Fibroblast of upper back skin (primary cell): ENCODE results near the gene OBSCN.
"Not testable (repeated sequence)": the region's sequence is repeated elsewhere in the genome, so short reads cannot be mapped to it uniquely, and the experiment has no call there.

Experiments
- DNase-seq: peaks from one replicate; pipeline ENCODE4 v3.0.0-alpha.2; 2013

The OBSCN gene

DNA sequence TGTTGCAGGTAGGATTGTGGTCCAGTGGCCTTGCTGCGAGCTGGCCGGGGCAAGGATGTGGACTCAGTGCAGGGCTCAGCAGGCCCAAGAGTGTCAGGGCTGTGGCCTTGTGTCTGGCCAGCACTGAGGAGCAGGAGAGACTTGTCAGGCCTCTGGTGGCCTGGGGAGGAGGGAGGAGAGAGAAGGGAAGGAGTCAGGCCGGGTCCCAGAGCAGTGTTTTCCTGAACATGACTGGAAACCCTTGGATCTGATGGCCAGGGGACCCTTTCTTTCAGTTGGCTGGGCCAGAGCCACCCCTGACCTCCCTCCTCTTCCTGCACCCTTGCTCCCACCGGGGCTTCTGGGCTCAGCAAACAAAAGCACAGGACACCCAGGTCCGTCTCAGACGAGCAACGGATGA lies 37.2 kb upstream of the OBSCN start:
- no peak for DNase-seq

DNA sequence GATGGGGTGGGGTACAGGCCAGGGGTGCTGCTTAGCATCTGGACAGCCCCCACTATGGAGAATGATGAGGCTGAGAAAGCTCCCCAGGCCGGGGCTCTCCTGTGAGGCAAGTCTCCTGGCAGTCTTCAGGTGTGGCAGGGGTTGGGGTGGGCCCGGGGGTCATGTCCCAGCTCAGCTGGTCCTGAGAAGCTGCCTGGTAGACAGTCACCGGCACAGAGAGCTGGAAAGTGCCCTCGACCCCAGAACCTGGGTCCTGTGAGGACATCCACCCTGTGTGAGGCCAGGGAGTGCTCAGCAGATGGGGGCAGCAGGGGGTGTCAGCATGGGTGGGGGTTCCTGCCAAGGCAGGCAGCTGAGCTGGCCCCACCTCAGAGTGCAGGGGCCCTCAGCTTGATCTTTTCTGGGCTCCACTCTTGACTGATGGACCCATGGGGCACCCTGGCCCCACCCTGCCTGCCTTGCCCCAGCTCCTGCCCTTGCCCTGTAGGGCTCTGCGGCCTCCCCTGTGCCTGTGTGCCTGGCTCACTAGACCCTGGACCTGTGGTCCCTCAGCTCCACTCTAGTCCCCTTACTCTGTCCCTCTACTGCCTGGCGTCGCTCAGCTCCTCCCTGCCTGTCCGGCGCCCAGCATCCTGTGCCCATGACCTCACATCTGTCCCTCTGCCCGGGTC lies 36.5 kb upstream of the OBSCN start:
- DNase-seq: no peak

GRCh38 chr1:228172591-228173527 lies 35.0 kb upstream of the OBSCN start:
- DNase-seq: no peak

DNA sequence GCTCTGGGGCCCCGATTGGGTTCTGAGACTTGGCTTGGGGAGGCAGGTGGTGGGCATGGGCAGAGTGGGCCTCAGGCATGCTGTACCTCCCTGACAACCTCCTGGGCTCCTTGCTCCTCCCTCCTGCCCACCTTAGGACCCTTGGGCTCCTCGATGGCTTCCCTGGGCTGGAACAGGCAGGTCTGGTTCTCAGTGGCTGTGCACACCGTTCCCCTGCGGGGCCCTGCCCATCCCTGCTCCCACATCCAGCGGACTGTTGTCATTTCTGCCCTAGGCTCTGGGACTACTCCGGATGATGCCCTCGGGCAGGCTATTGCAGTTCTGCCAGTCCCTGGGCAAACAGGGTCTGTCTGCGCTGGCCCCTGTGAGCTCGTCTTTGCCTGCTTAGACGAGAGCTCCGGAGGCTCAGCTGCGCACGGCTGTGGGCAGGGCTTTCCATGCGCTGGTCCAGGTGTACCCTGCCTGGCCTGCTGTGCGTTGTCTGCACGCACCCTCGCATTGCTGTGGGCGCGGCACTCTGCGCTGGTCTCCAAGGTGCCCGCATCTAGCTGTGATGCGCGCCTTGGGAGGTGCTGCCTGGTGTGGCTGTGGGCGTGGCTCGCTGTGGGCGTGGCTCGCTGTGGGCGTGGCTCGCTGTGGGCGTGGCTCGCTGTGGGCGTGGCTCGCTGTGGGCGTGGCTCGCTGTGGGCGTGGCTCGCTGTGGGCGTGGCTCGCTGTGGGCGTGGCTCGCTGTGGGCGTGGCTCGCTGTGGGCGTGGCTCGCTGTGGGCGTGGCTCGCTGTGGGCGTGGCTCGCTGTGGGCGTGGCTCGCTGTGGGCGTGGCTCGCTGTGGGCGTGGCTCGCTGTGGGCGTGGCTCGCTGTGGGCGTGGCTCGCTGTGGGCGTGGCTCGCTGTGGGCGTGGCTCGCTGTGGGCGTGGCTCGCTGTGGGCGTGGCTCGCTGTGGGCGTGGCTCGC lies 34.0 kb upstream of the OBSCN start:
- not testable (repeated sequence) for DNase-seq

DNA sequence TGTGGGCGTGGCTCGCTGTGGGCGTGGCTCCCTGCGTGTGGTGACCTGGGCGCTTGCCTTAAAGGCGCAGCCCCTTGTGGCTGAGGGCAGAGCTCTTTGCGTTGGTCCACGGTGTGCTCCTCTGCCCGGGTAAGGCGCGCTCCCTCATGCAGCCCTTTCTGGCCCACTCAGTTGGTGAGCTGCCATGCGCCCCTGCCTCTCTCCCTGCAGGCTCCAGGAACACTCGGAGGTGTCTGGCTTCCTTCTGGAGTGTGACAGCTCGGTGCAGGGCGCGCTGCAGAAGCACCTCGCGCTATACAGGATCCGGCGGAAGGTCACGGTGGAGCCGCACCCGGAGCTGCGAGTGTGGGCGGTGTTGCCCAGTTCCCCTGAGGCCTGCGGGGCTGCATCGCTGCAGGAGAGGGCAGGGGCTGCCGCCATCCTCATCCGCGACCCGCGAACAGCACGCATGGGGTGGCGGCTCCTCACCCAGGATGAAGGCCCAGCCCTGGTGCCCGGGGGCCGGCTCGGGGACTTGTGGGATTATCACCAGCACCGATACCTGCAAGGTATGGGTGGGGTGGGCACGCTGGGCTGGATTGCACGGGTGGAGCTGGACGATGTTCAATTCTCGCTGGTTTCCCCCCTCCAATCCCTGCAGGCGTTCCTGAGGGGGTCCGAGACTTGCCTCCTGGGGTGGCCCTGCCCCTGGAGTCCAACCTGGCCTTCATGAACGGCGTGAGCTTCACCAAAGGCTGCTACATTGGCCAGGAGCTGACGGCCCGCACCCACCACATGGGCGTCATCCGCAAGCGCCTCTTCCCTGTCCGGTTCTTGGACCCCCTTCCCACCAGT lies 33.1 kb upstream of the OBSCN start:
- DNase-seq: no peak

DNA sequence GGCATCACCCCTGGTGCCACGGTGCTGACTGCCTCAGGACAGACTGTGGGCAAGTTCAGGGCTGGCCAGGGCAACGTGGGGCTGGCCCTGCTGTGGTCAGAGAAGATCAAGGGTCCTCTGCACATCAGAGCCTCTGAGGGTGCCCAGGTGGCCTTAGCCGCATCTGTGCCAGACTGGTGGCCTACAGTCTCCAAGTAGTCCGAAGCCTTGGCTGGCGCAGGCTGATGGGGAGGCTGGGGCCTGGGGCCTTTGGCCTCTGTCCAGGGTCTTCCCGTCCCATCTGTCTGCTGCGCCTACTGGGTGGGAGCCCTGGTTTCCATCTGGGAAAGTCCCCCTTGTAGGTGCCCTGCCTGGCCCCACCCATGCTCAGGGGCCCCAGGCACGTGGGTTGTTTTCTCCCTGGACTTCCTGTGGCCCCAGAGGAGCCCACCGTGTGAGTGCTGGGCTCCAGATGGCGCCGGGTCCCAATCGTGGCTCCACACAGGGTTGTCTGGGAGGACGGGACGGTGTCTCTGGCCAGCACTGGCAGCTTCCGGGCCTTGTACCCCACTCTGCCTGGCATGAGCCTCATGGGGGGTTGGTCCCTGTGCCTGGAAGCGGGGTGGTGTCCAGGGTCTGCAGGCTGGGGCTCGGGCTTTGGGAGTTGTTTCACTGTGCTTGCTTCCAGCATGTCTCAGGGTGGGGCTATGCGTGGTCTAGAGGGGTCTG lies 32.4 kb upstream of the OBSCN start:
- DNase-seq: no peak

DNA sequence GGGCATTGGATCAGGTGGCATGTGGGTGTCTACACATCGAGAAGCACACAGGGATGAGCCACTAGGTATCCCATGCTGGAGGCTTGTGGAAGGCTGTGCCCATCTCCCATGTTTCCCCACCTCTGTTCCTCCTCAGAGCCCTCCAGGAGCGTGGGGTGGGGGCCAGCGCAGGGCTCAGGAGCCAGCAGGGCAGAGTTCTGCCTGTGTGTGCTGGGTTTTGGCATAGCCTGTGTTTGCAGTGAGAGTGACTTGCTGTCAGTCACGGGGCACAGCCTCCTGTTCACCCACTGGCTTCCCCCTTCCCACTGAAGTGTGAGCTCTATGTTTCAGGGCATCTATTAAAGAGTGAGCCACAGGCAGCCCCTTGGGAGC lies 31.8 kb upstream of the OBSCN start:
- no peak for DNase-seq

DNA sequence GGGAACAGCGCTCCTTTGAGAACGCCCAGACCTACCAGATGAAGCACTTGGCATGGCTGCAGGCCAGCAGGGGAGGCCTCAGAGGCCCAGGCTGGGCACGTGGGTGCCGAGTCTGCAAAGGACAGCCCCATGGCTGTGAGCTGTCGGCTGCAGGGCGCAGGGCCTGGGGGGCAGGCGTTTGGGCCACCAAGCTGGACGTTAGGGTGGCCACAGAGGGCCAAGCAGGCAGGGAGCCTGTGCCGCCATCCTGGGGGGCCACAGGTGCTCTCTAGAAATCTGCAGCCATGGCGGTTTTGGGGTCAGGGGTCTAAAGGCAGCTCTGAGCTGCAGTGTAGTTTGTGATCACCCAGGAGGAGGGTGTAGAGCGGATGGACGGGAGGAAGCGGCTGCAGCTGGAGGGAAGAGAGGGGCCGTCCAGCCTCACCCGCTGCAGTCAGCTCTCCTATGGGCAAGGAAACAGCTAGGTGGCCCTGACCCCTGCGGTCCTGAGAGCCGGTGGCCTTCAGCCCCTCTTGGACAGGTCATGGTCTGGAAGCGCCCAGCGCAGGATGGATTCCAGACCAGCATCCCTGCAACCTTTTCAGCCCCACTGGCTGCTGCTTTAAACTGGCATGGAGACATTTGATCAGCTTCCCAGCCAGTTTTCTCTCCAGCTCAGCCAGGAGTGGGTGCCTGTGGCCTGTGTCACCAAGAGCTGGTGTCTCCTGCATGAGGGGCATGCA lies 31.2 kb upstream of the OBSCN start:
- DNase-seq: no peak

DNA sequence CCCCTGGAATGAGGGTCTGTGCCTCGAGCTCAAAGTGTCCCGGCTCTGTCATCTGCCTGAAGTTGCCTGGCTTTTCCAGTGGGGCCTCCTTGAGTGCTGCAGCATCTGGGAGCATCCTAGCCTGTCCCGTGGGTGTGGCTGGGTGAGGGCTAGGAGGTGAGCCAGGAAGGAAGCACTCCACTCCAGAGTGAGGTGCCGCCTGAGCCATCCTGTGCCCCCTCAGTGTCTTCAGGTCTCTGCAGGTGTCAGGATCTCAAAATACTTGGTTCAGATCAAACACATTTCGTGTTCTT lies 30.7 kb upstream of the OBSCN start:
- DNase-seq: no peak

DNA sequence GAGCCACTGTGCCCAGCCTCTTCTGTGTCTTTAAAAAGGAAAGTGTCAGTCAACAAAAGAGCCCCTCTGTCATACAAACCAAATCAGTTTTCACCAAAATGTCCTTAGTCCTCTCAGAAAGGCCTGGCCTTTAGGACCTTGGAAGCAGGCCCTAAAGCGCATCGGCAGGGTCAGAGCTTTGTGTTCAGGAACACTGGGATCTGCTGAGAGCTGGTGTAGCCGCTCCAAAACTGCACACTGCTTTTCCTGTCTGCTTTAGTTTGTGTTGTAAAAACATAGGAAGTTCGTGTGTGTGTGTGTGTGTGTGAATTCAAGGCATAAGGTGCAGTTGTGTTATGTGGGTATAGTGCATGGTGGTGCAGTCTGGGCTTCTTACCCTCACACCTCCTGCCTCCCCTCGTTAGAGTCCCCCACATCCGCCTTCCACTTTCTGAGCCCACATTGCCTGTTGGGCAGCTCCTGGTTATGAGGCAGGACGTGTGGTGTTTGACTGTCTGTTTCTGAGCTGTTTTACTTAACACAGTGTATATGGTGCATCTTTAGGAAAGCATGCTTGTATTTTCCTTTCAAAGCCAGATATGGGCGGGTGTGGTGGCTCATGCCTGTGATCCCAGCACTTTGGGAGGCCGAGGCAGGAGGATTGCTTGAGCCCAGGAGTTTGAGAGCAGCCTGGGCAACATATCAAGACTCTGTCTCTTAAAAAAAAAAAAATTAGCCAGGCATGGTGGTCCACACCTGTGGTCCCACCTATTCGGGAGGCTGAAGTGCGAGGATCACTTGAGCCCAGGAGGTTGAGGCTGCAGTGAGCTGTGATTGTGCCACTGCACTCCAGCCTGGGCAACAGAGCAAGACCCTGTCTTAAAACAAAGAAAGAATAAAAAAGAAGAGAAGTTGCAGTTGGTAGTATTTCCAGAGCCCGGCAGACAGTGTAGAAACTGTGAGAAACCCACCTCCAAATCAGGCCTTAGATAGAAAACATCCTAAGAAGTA lies 29.8 kb upstream of the OBSCN start:
- DNase-seq: no peak

DNA sequence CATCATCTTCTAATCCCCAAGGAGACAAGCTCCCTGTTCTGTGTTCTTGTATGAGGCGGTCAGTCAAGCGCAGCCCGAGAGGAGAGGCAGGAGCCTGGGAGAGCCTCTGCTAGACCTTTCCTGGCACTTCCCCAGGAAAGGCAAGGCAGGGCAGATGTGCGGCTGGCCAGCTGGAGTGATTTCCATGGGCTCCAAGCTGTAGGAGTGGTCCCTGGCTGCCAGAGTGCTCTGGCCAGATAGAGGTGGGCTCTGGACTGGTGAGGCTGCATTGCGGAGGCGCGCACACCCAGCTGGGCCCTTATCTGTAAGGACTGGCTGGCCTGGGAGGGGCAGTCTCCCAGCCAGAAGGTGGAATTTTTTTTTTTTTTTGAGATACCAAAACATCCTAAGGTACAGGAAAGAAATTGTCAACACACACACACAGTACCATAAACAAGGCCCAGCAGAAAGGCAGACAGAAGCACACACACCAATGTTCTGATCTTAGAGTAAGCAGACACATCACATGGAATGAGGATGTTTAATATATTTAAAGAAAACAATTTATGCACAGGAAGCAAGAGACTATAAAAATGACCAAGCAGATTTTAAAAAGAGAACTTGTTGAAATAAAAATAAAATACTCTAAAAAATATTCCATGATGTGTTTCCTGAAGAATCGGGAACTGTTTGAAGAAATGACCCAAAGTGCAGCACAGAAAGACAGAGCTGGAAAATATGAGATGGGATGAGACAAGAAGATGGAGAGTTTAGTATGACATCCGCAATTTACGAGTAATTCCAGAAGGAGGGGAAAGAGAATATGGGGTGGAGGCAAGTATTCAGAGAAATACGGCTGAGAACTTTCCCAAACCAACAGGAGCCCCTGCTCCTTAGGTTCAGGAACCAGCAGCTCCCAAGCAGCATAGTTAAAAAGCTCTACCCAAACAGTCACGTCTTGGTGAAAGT lies 28.8 kb upstream of the OBSCN start:
- no peak for DNase-seq

- no peak for DNase-seq
Measured at GRCh38 chr1:228180271-228180958, 27.4 kb upstream of the OBSCN start.

DNA sequence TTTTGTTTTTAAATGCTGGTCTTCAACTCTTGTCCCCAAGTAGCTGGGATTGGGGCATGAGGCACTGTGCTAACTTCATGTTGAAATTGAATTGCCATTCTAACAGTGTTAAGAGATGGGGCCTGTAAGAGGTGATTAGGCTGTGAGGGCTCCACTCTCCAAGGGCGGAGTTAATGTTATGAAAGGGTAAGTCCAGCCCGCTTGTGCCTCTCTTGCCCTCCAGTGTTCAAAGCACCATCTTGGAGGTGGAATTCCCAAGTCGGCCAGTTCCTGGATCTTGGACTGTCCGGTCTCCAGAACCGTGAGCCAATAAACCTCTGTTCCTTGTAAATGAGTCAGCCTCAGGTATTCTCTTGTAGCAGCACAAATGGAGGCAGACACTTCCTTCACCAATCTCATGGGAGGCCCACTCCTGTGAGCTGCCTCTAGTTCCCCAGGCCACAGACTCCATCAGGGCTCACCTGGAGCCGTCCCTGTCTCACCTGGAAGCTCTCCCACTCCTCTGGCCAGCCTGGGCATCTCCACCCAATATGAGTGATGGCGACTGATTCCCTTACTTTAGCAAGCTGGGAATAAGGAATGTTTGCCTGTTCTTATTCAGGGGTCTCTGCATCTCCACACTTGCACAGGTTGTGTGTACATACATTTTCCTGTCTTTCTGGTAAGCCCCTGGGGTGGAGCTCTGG lies 26.7 kb upstream of the OBSCN start:
- DNase-seq: no peak

- DNase-seq: no peak
Measured at GRCh38 chr1:228181645-228182034, 26.2 kb upstream of the OBSCN start.

DNA sequence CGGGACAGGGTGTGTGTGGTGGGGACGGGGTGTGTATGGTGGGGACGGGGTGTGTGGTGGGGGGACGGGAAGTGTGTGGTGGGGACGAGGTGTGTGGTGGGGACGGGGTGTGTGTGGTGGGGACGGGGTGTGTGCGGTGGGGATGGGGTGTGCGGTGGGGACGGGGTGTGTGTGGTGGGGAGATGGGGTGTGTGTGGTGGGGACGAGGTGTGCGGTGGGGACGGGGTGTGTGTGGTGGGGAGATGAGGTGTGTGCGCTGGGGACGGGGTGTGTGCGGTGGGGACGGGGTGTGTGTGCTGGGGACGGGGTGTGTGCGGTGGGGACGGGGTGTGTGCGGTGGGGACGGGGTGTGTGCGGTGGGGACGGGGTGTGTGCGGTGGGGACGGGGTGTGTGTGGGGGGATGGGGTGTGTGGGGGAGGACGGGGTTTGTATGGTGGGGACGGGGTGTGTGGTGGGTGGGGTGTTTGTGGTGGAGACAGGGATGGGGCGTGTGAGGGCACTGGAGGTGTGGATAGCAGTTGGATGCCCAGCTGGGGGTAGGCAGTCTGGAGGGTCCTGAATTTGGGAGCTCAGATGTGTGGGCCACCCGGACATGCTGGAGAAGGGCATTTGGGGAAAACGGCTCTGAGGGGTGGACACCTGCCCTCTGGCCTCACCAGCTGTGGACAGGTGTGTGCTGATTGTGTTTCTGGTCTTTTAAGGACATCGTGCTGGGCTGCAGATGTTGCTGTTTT lies 25.4 kb upstream of the OBSCN start:
- no peak for DNase-seq

GRCh38 chr1:228184152-228184551 lies 23.7 kb upstream of the OBSCN start:
- no peak for DNase-seq

- no peak for DNase-seq
Measured at GRCh38 chr1:228185641-228185965, 22.2 kb upstream of the OBSCN start.
